PC-3 (cell line): ENCODE results near the gene ZNF740. TPM values are rescaled to one million over a fixed set of nuclear protein-coding genes. Genes with fewer than 3 reads are reported as not detected.

Source experiments
- ATAC-seq: fragments of 200-7000 bp; cut with Tn5 transposase; 2 replicates; pipeline ENCODE4 v1.9.1; 2020; ENCODE audit warnings: mild to moderate bottlenecking, moderate library complexity
- BruUV-seq: library from RNA; stranded (reverse); fragments of 400-500 nt; replicated peaks from 2 replicates; lab custom pipeline; 2021; lab: Mats Ljungman, UMichigan
- CTCF ChIA-PET: fragments of 300-600 bp; sonication (Branson Sonifier 250); formaldehyde crosslinking; loops from one replicate; lab custom pipeline; 2022; ENCODE audit warnings: antibody characterized with exemption; lab: Charles Lee
- POLR2A ChIA-PET: fragments of 300-600 bp; sonication (Branson Sonifier 250); formaldehyde crosslinking; loops from one replicate; lab custom pipeline; 2022; ENCODE audit warnings: antibody characterized with exemption; ENCODE audit not compliant: unreplicated experiment; lab: Charles Lee
- DNase-seq: peaks from one replicate; pipeline ENCODE4 v3.0.0-alpha.2; 2015
- H2AFZ ChIP-seq: fragments of 300-600 bp; sonication (generic); 2 replicates; pipeline ENCODE4 v1.6.0; 2016; ENCODE audit warnings: antibody characterized with exemption, low read length
- H3F3A ChIP-seq: fragments of 300-600 bp; sonication (generic); one replicate; pipeline ENCODE4 v1.6.0; 2017; ENCODE audit warnings: antibody characterized with exemption, low read length, control low read depth, mild to moderate bottlenecking; ENCODE audit not compliant: unreplicated experiment
- H3K27ac ChIP-seq: fragments of 300-600 bp; sonication (generic); 2 replicates; pipeline ENCODE4 v1.5.1; 2016; ENCODE audit warnings: mild to moderate bottlenecking, low read length
- H3K27me3 ChIP-seq: fragments of 300-600 bp; sonication (generic); 2 replicates; pipeline ENCODE4 v1.6.1; 2016; ENCODE audit warnings: low read length, mixed read lengths
- H3K36me3 ChIP-seq: fragments of 300-600 bp; sonication (generic); 2 replicates; pipeline ENCODE4 v1.6.1; 2016; ENCODE audit warnings: low read depth, mixed run types, low read length, mixed read lengths
- H3K4me1 ChIP-seq: fragments of 300-600 bp; sonication (generic); 2 replicates; pipeline ENCODE4 v1.5.1; 2016; ENCODE audit warnings: low read length; ENCODE audit not compliant: insufficient read depth
- H3K4me2 ChIP-seq: fragments of 300-600 bp; sonication (generic); 2 replicates; pipeline ENCODE4 v1.6.0; 2016; ENCODE audit warnings: low read length
- H3K4me3 ChIP-seq: fragments of 300-600 bp; sonication (generic); 2 replicates; pipeline ENCODE4 v1.5.1; 2016; ENCODE audit warnings: mild to moderate bottlenecking, low read length, mixed read lengths
- H3K79me2 ChIP-seq: fragments of 300-600 bp; sonication (generic); 2 replicates; pipeline ENCODE4 v1.6.1; 2017; ENCODE audit warnings: low read length, mixed read lengths
- H3K9ac ChIP-seq: fragments of 300-600 bp; sonication (generic); 2 replicates; pipeline ENCODE4 v1.6.0; 2016; ENCODE audit warnings: mild to moderate bottlenecking, low read length
- H3K9me2 ChIP-seq: fragments of 300-600 bp; sonication (generic); replicated peaks from 2 replicates; pipeline ENCODE4 v1.6.1; 2016; ENCODE audit warnings: mixed run types, low read length, mixed read lengths
- H3K9me3 ChIP-seq: fragments of 300-600 bp; sonication (generic); 2 replicates; pipeline ENCODE4 v1.6.1; 2016; ENCODE audit warnings: low read length, mixed read lengths
- H4K20me1 ChIP-seq: fragments of 300-600 bp; sonication (generic); 2 replicates; pipeline ENCODE4 v1.6.1; 2016; ENCODE audit warnings: low read length, mixed read lengths
- CTCF ChIP-seq: fragments of 300-600 bp; sonication (generic); conservative IDR thresholded peaks from 2 replicates; pipeline ENCODE4 v1.5.1; 2017; ENCODE audit warnings: antibody characterized with exemption, low read depth, mild to moderate bottlenecking, low read length
- EZH2 ChIP-seq: fragments of 300-600 bp; sonication (generic); IDR thresholded peaks from one replicate; pipeline ENCODE4 v1.6.1; 2017; ENCODE audit warnings: antibody characterized with exemption, mild to moderate bottlenecking, low read length; ENCODE audit not compliant: unreplicated experiment
- EZH2phosphoT487 ChIP-seq: fragments of 300-600 bp; sonication (generic); IDR thresholded peaks from 2 replicates; pipeline ENCODE4 v1.6.1; 2018; ENCODE audit warnings: mild to moderate bottlenecking, antibody characterized with exemption, low read length, borderline replicate concordance
- intact Hi-C: fragments of 100-400 bp; cut with micrococcal nuclease; formaldehyde crosslinking; loops from 2 replicates; pipeline ENCODE4 v1.9.0; 2023
- total RNA-seq: library from RNA; depleted of rRNA; stranded (reverse); fragments of >200 nt; gene quantifications from 2 replicates; pipeline ENCODE4 v1.2.3, GENCODE V29; 2014

ZNF740 gene
- total RNA-seq, 1 experiment from 2014 or later, result 12.3 TPM

- H3K9me3 ChIP-seq, result no peaks in the 10 kb centered on the region
- CTCF ChIA-PET, result interaction anchor here (0.6 kb wide), 2 partner anchors 39 to 162 kb away, joined by 3 to 4 read pairs; no protein-coding TSS in a partner anchor
- no peak for TF ChIP-seq EZH2
- no peak for TF ChIP-seq EZH2phosphoT487
- TF ChIP-seq CTCF, result no peak
- intact Hi-C loops, result no loop called here
- H3K27me3 ChIP-seq, result no peaks in the 10 kb centered on the region
- no peaks in the 10 kb centered on the region for H3F3A ChIP-seq
- peak overlapping the region; percentile 93 for H3K4me2 ChIP-seq
- peaks cover under 1% of the 10 kb centered on the region; the same call in 1 of the 2 replicates for H3K36me3 ChIP-seq
- H2AFZ ChIP-seq, result peak overlapping the region; percentile 58
- H4K20me1 ChIP-seq, result no peaks in the 10 kb centered on the region
- TSS peak; percentile 41 for BruUV-seq
- ATAC-seq, result peak; percentile 7; the same call in 1 of the 2 replicates
- H3K4me1 ChIP-seq, result peaks cover 47% of the 10 kb centered on the region
- POLR2A ChIA-PET, result interaction anchor here (0.6 to 1.3 kb wide), 4 partner anchors 49 to 1688 kb away, joined by 5 to 14 read pairs (median 8); partner anchors contain the start of genes AAAS and ESPL1
- peak overlapping the region; percentile 80 for H3K4me3 ChIP-seq
- peak overlapping the region; percentile 53 for H3K27ac ChIP-seq
- peak overlapping the region; percentile 66 for H3K9ac ChIP-seq
- peak; percentile 49 for DNase-seq
- peaks cover 53% of the 10 kb centered on the region for H3K79me2 ChIP-seq
- H3K9me2 ChIP-seq, result no peaks in the 10 kb centered on the region
These were observed 38.9 kb downstream of the ZNF740 start for GRCh38 chr12:53219292-53219955.

GRCh38 chr12:53219956-53220693, 39.6 kb downstream of the ZNF740 start:
- CTCF ChIA-PET, result interaction anchor here (0.6 kb wide), 3 partner anchors 20 to 161 kb away, joined by 3 to 5 read pairs (median 3); no protein-coding TSS in a partner anchor

More at GRCh38 chr12:53219956-53220693, 39.6 kb downstream of the ZNF740 start:
- ATAC-seq (peak; percentile 41), DNase-seq (peak; percentile 75)
- BruUV-seq, result no TSS peak
- Histone ChIP-seq H3F3A (no peaks in the 10 kb centered on the region), H3K36me3 (no peaks in the 10 kb centered on the region; the same call in 1 of the 2 replicates), H3K9me3 (no peaks in the 10 kb centered on the region), H4K20me1 (no peaks in the 10 kb centered on the region), H3K4me2 (peak overlapping the region; percentile 93), H3K9me2 (no peaks in the 10 kb centered on the region), H3K27me3 (no peaks in the 10 kb centered on the region), H2AFZ (peak overlapping the region; percentile 58), H3K27ac (peak overlapping the region; percentile 53), H3K9ac (peak overlapping the region; percentile 66), H3K4me3 (peak overlapping the region; percentile 80), H3K79me2 (peaks cover 53% of the 10 kb centered on the region), H3K4me1 (peaks cover 54% of the 10 kb centered on the region)
- intact Hi-C loops, result loop anchor here (2.0 kb wide), 2 partner anchors 39 to 75 kb away; partner anchors contain the start of genes CSAD, PFDN5 and ZNF740
- POLR2A ChIA-PET, result interaction anchor here (0.6 to 1.3 kb wide), 5 partner anchors 48 to 1689 kb away, joined by 5 to 14 read pairs (median 5); partner anchors contain the start of genes AAAS, ESPL1 and MYG1
- TF ChIP-seq EZH2phosphoT487, result no peak
- no peak for TF ChIP-seq CTCF
- TF ChIP-seq EZH2, result no peak
